NB4 (cell line): Measurements from ENCODE around the gene DTX3.

Source experiments
- CTCF ChIP-seq: IDR thresholded peaks from one replicate; pipeline ENCODE4 v1.5.1; 2012; ENCODE audit warnings: low read depth, low read length
- MAX ChIP-seq: IDR thresholded peaks from 2 replicates; pipeline ENCODE4 v1.6.1; 2011; ENCODE audit warnings: low read depth, low read length
- MYC ChIP-seq: IDR thresholded peaks from 2 replicates; pipeline ENCODE4 v1.6.1; 2011; ENCODE audit warnings: low read depth, low read length
- POLR2A ChIP-seq: IDR thresholded peaks from 2 replicates; pipeline ENCODE4 v1.6.1; 2011; ENCODE audit warnings: mild to moderate bottlenecking; ENCODE audit not compliant: insufficient read length; ENCODE audit errors: extremely low read depth

GRCh38 chr12:57632958-57633840, 28.6 kb downstream of the DTX3 start, which contains the start of gene B4GALNT1:
- TF ChIP-seq CTCF (peak; percentile 85), MAX (peak; percentile 41; the same call in 1 of the 2 replicates), MYC (peak; percentile 20), POLR2A (no peak)
